Endodermal cell (in vitro differentiated cells): ENCODE data around the gene IFI27. TPM values are rescaled to one million over a fixed set of nuclear protein-coding genes. Genes with fewer than 3 reads are reported as not detected.

Experiments
- DNase-seq: peaks from one replicate; pipeline ENCODE4 v3.0.0-alpha.2; 2017
- H3K27ac ChIP-seq: 2 replicates; pipeline ENCODE4 v1.5.1; 2013; ENCODE audit warnings: mild to moderate bottlenecking, low read depth, low read length, moderate library complexity
- H3K27me3 ChIP-seq: 2 replicates; pipeline ENCODE4 v1.6.1; 2013; ENCODE audit warnings: mild to moderate bottlenecking, low read length, moderate library complexity; ENCODE audit not compliant: insufficient read depth, control insufficient read depth, poor library complexity, severe bottlenecking
- H3K36me3 ChIP-seq: 2 replicates; pipeline ENCODE4 v1.7.0; 2013; ENCODE audit warnings: mild to moderate bottlenecking, low read length, moderate library complexity; ENCODE audit not compliant: control insufficient read depth, insufficient read depth
- H3K4me1 ChIP-seq: one replicate; pipeline ENCODE4 v1.7.0; 2013; ENCODE audit warnings: low read length; ENCODE audit not compliant: control insufficient read depth, insufficient read depth
- H3K4me3 ChIP-seq: 2 replicates; pipeline ENCODE4 v1.5.1; 2013; ENCODE audit warnings: mild to moderate bottlenecking, low read length, moderate library complexity
- H3K9ac ChIP-seq: 2 replicates; pipeline ENCODE4 v1.6.1; 2013; ENCODE audit warnings: mild to moderate bottlenecking, low read length, moderate library complexity; ENCODE audit not compliant: poor library complexity, severe bottlenecking; ENCODE audit errors: extremely low read depth
- H3K9me3 ChIP-seq: 2 replicates; pipeline ENCODE4 v1.6.1; 2013; ENCODE audit warnings: mild to moderate bottlenecking, low read length, moderate library complexity; ENCODE audit not compliant: control insufficient read depth
- H3K27ac Mint-ChIP-seq: 2 replicates; pipeline ENCODE4 v1.8.0; 2020; ENCODE audit warnings: mixed read lengths
- H3K27me3 Mint-ChIP-seq: 2 replicates; pipeline ENCODE4 v1.8.0; 2021; ENCODE audit warnings: mild to moderate bottlenecking, mixed read lengths; ENCODE audit not compliant: insufficient read depth
- H3K36me3 Mint-ChIP-seq: 2 replicates; pipeline ENCODE4 v1.8.0; 2020; ENCODE audit warnings: low read depth, mixed read lengths
- H3K4me1 Mint-ChIP-seq: 2 replicates; pipeline ENCODE4 v1.8.0; 2020; ENCODE audit warnings: mixed read lengths
- H3K4me3 Mint-ChIP-seq: 2 replicates; pipeline ENCODE4 v1.8.0; 2020; ENCODE audit warnings: mild to moderate bottlenecking, moderate library complexity, mixed read lengths
- H3K9me3 Mint-ChIP-seq: 2 replicates; pipeline ENCODE4 v1.8.0; 2020; ENCODE audit warnings: mild to moderate bottlenecking, mixed read lengths
- WGBS, 2 experiments: methylation state at CpG; one replicate each; pipeline versions ENCODE4 v1.1.5 to v1.1.7; 2013; ENCODE audit warnings: missing lambda C conversion rate in 2 of 2, mixed read lengths in 1 of 2; ENCODE audit not compliant: insufficient coverage in 1 of 2, insufficient read length in 1 of 2; 5-methylcytosine and 5-hydroxymethylcytosine counted together
- total RNA-seq, 2 donors: library from RNA; stranded (reverse); fragmentation: NEBNext Ultra II Directional in 1 of 2; extraction: Animal tissue kit (Norgen Biotek cat#: 25700) in 1 of 2; gene quantifications; 2 replicates in 1 of 2; 3 replicates in 1 of 2; pipeline ENCODE4 v1.2.1, GENCODE V29; 2021
- TF ChIP-seq, protein P1 (sequence below): fragments of 200-600 bp; sonication (generic); conservative IDR thresholded peaks from 2 replicates; pipeline ENCODE4 v1.5.0; 2021; ENCODE audit warnings: antibody characterized with exemption, mild to moderate bottlenecking

The IFI27 gene
- total RNA-seq, 2 donors from 2014 or later = 1.9 to 9.0 TPM

DNA sequence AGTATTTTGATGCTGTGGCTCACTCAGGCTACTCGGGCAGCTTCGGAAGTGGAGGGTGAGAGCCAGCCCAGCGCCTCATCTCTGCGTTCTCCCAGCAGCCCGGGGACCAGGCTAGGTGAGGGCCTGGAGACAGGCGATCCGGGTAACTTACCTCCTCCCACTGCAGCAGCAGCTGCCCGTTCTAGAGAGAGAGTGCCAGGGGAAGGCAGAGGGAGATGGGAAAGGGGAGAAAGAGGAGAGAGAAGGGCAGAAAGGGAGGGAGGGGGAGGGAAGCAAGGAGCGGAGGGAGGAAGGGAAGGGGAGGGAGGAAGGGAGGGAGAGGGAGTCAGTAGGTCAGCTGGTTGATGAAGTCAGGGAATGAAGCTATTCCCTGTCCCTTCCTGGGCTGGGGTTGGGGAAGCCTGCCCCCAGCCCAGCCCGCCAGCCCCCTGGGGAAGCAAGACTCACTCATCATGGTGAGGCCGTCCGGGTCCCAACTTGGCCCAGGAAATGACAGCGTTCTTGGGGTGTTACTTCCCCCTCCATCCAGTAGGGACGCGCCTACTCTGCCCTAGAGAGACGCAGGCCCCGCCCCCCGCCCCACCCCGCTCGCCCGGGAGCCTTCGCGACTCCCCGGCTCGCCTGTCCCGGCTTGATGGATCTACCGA lies 18.7 kb downstream of the IFI27 start, which contains the start of gene IFI27L2:
Gene IFI27L2, minus strand, starts transcription at position 494 of the 647 bp plus-strand sequence. Its CDS starts 40 bp downstream, at position 454.
- H3K36me3 Mint-ChIP-seq = no peaks in the 10 kb centered on the region
- WGBS, 2 experiments = 0 to 3% methylated on average over 3 to 27 of the region's 27 CpGs
- Histone ChIP-seq H3K9ac (peak within 1 kb of the TSS; percentile 34), H3K36me3 (no peaks in the 10 kb centered on the region), H3K27ac (peak within 1 kb of the TSS; percentile 57), H3K9me3 (no peaks in the 10 kb centered on the region), H3K27me3 (no peaks in the 10 kb centered on the region), H3K4me1 (no peaks in the 10 kb centered on the region), H3K4me3 (peak within 1 kb of the TSS; percentile 88)
- peak within 1 kb of the TSS; percentile 44 for H3K27ac Mint-ChIP-seq
- peaks cover 6% of the 10 kb centered on the region for H3K27me3 Mint-ChIP-seq
- H3K4me3 Mint-ChIP-seq = peak within 1 kb of the TSS; percentile 64
- TF ChIP-seq, protein P1, sequence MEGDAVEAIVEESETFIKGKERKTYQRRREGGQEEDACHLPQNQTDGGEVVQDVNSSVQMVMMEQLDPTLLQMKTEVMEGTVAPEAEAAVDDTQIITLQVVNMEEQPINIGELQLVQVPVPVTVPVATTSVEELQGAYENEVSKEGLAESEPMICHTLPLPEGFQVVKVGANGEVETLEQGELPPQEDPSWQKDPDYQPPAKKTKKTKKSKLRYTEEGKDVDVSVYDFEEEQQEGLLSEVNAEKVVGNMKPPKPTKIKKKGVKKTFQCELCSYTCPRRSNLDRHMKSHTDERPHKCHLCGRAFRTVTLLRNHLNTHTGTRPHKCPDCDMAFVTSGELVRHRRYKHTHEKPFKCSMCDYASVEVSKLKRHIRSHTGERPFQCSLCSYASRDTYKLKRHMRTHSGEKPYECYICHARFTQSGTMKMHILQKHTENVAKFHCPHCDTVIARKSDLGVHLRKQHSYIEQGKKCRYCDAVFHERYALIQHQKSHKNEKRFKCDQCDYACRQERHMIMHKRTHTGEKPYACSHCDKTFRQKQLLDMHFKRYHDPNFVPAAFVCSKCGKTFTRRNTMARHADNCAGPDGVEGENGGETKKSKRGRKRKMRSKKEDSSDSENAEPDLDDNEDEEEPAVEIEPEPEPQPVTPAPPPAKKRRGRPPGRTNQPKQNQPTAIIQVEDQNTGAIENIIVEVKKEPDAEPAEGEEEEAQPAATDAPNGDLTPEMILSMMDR = peak; percentile 65
- H3K9me3 Mint-ChIP-seq = no peaks in the 10 kb centered on the region
- H3K4me1 Mint-ChIP-seq = peaks cover 5% of the 10 kb centered on the region
- peak; percentile 96 for DNase-seq

DNA sequence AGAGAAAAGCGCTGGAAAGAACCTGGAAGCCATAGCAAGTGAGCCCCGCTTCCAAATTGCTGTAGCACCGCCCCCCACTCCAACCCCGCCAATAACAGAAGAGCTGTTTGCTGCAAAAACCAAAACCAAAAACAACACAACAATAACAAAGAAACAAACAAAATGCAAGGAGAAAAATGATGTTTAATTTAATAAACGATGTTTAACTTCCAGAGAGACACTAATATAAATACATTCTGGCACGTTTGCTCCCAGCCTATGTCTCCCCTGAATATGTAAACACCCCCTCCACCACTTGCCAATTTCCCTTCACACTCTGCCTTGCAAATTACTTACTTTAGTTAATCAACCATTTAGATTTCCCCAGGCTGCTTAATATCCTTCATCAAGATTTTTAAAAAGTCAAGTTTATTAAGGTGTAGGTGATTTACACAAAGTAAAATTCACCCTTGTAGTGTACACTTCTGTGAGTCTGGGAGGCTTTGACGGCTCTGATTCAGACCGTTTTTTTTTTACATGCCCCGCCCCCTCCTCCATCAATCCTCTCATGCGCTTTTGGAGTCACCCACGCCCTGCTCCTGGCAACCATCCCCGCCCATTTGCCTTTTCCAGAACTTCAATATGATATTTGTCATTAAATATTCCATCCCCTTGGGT lies 19.4 kb downstream of the IFI27 start:
- Mint-ChIP-seq H3K4me3 (peak overlapping the region; percentile 64), H3K27me3 (peaks cover 6% of the 10 kb centered on the region), H3K36me3 (no peaks in the 10 kb centered on the region), H3K4me1 (peaks cover 5% of the 10 kb centered on the region), H3K27ac (peak overlapping the region; percentile 44), H3K9me3 (no peaks in the 10 kb centered on the region)
- Histone ChIP-seq H3K27me3 (no peaks in the 10 kb centered on the region), H3K4me1 (no peaks in the 10 kb centered on the region), H3K9me3 (no peaks in the 10 kb centered on the region), H3K36me3 (no peaks in the 10 kb centered on the region), H3K4me3 (peak overlapping the region; percentile 88), H3K27ac (peak overlapping the region; percentile 57), H3K9ac (peak overlapping the region; percentile 28)
- 1 to 4% methylated on average over 7 to 10 of the region's 12 CpGs for WGBS, 2 experiments
- TF ChIP-seq, protein P1 = no peak
- peak; percentile 73 for DNase-seq

DNA sequence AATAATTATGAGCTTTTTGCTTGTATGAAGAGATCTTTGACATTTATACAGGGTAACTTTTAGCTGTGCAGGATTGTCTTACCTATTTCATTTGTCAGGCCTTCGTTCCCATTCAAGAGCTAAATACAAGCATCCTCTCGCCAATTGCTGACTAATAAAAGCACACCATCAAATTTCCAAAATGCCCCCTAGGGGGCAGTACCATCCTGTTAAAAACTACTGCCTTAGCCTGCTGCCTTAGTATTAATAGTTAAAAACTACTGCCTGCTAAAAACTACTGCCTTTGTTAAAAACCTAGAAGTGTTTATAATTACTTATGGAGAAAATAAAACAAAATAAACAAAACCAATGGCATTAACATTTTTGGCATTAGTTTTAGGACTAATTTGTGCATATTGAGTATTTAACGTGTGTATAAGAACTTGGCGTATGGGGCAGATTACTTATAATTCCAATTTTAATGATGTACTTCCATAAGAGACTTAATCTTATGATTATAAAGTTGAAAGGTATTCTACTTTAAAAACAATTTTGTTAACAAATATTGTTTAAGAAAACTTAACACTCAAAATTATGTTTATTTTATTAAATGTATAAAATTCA lies 21.9 kb downstream of the IFI27 start:
- peaks cover 6% of the 10 kb centered on the region for H3K27me3 Mint-ChIP-seq
- peaks cover 15% of the 10 kb centered on the region for H3K9me3 Mint-ChIP-seq
- H3K27me3 ChIP-seq = no peaks in the 10 kb centered on the region
- H3K9me3 ChIP-seq = peaks cover 15% of the 10 kb centered on the region
- H3K4me1 Mint-ChIP-seq = peaks cover 5% of the 10 kb centered on the region
- no peak overlapping the region for H3K27ac ChIP-seq
- DNase-seq = peak; percentile 84
- TF ChIP-seq, protein P1 = peak; percentile 95
- H3K36me3 ChIP-seq = no peaks in the 10 kb centered on the region
- no peak overlapping the region for H3K9ac ChIP-seq
- no peak overlapping the region for H3K27ac Mint-ChIP-seq
- H3K36me3 Mint-ChIP-seq = no peaks in the 10 kb centered on the region
- H3K4me3 Mint-ChIP-seq = no peak overlapping the region
- 17 to 41% methylated on average over 1 to 3 of the region's 4 CpGs for WGBS, 2 experiments
- no peaks in the 10 kb centered on the region for H3K4me1 ChIP-seq
- H3K4me3 ChIP-seq = no peak overlapping the region
